HL-60 (cell line): Measurements from ENCODE around the gene MDM2.

Experiments used
- DNase-seq, 2 experiments: peaks; one replicate each; pipeline ENCODE4 v3.0.0-alpha.2; 2010 to 2020; ENCODE audit warnings: low read depth in 1 of 2, low spot score in 1 of 2
- H3K27ac ChIP-seq: fragments of 250-450 bp; sonication (Bioruptor Pico); replicated peaks from 2 replicates; pipeline ENCODE4 v1.5.1; 2020; ENCODE audit warnings: mild to moderate bottlenecking, moderate library complexity
- H3K27me3 ChIP-seq: fragments of 250-450 bp; sonication (Bioruptor Pico); 2 replicates; pipeline ENCODE4 v1.5.1; 2021; ENCODE audit warnings: mild to moderate bottlenecking, moderate library complexity; ENCODE audit not compliant: insufficient read depth, poor library complexity, severe bottlenecking
- H3K4me3 ChIP-seq: replicated peaks from 2 replicates; pipeline ENCODE4 v1.5.1; 2011; ENCODE audit warnings: mild to moderate bottlenecking, control low read depth, low read length; ENCODE audit not compliant: insufficient read depth
- GABPA ChIP-seq: IDR thresholded peaks from 2 replicates; pipeline ENCODE4 v1.6.1; 2012; ENCODE audit warnings: low read depth
- POLR2AphosphoS5 ChIP-seq: IDR thresholded peaks from 2 replicates; pipeline ENCODE4 v1.6.1; 2012; ENCODE audit warnings: low read depth
- REST ChIP-seq: IDR thresholded peaks from 2 replicates; pipeline ENCODE4 v1.6.1; 2012; ENCODE audit warnings: low read depth; ENCODE audit not compliant: insufficient replicate concordance
- SPI1 ChIP-seq: IDR thresholded peaks from 2 replicates; pipeline ENCODE4 v1.6.1; 2012; ENCODE audit warnings: low read depth, mild to moderate bottlenecking, borderline replicate concordance
- TF ChIP-seq, protein P1 (sequence below): IDR thresholded peaks from one replicate; pipeline ENCODE4 v1.5.1; 2011; ENCODE audit warnings: low read length, control low read depth, inconsistent platforms; ENCODE audit not compliant: insufficient read depth

MDM2 gene

DNA sequence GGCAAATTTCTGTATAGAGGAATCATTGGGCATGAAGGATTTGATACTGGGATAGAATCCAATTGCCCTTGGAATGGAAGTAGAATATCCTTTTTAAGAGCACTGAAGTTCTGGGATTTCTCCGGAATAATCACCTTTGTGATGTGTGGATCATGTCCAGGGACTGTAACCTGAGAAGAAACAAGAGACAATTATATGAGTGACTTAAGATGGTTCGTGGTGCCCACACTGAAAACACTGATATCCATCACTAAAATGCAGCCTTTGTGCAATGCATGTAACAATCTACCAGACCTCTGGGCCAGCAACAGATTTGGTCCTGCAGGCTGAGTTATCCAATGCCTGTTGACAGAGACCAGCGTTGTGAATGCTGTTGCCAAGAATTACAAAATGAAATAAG lies 48.5 kb downstream of the MDM2 start:
- TF ChIP-seq REST (no peak), GABPA (no peak), POLR2AphosphoS5 (no peak), SPI1 (no peak)
- TF ChIP-seq, protein P1, sequence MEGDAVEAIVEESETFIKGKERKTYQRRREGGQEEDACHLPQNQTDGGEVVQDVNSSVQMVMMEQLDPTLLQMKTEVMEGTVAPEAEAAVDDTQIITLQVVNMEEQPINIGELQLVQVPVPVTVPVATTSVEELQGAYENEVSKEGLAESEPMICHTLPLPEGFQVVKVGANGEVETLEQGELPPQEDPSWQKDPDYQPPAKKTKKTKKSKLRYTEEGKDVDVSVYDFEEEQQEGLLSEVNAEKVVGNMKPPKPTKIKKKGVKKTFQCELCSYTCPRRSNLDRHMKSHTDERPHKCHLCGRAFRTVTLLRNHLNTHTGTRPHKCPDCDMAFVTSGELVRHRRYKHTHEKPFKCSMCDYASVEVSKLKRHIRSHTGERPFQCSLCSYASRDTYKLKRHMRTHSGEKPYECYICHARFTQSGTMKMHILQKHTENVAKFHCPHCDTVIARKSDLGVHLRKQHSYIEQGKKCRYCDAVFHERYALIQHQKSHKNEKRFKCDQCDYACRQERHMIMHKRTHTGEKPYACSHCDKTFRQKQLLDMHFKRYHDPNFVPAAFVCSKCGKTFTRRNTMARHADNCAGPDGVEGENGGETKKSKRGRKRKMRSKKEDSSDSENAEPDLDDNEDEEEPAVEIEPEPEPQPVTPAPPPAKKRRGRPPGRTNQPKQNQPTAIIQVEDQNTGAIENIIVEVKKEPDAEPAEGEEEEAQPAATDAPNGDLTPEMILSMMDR = no peak
- no peaks in the 10 kb centered on the region for H3K27me3 ChIP-seq
- no peak overlapping the region for H3K27ac ChIP-seq
- no peak for DNase-seq
- no peak overlapping the region for H3K4me3 ChIP-seq

GRCh38 chr12:68861890-68862289 lies 53.9 kb downstream of the MDM2 start:
- no peak for DNase-seq

DNA sequence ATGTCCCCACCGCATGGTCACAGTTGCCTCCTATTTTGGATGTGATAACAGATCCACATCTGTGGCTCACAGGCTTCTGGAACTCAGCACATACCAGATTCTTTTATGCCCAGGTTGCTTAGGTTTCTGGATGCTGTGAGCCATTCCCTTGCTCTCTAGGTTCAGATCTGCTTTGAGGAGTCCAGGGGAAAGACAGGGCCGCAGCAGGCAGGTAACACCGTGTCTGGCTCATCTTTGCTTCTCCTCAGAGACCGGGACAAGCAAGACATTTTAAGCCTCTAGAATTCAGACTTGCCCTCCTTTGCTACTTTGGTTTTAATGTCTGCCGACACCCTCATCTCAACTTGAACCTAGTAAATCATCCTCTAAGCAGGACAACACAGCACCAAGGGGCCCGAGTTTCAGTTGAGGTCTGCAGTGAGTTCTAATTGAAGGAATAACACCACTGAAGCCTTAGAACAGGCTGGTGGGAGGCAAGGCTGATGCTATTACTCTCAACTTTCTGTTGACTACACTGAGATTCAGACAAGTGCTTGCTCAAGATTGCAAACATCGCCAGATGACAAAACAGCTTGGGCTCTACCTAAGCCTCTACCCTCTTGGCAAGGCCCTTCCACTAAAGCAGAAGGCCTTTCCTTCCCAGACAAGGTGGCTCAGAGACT lies 55.3 kb downstream of the MDM2 start:
- no peak for TF ChIP-seq GABPA
- no peak for TF ChIP-seq SPI1
- TF ChIP-seq REST = no peak
- TF ChIP-seq POLR2AphosphoS5 = no peak
- TF ChIP-seq, protein P1 = no peak
- no peak for DNase-seq
- no peaks in the 10 kb centered on the region for H3K27me3 ChIP-seq
- H3K4me3 ChIP-seq = no peak overlapping the region
- no peak overlapping the region for H3K27ac ChIP-seq

More at GRCh38 chr12:68861890-68862289, 53.9 kb downstream of the MDM2 start:
- TF ChIP-seq SPI1 (no peak), GABPA (no peak), POLR2AphosphoS5 (no peak), REST (no peak)
- TF ChIP-seq, protein P1 = no peak
- H3K4me3 ChIP-seq = no peak overlapping the region
- no peaks in the 10 kb centered on the region for H3K27me3 ChIP-seq
- no peak overlapping the region for H3K27ac ChIP-seq
